GM23338 (cell line): ENCODE measurements around the gene CLPTM1L. TPM values are rescaled to one million over a fixed set of nuclear protein-coding genes. Genes with fewer than 3 reads are reported as not detected.

Experiments used
- ATAC-seq: fragments of 200-7000 bp; cut with Tn5 transposase; 3 replicates; pipeline ENCODE4 v1.9.1; 2020
- DNase-seq: peaks from one replicate; pipeline ENCODE4 v3.0.0-alpha.2; 2015; ENCODE audit warnings: low spot score
- H2AFZ ChIP-seq: fragments of 200-600 bp; sonication (generic); 2 replicates; pipeline ENCODE4 v1.8.0; 2016; ENCODE audit warnings: antibody characterized with exemption, mild to moderate bottlenecking, moderate library complexity
- H3F3A ChIP-seq: fragments of 200-600 bp; sonication (generic); replicated peaks from 2 replicates; pipeline ENCODE4 v1.8.0; 2017; ENCODE audit warnings: antibody characterized with exemption, mixed run types, low read depth
- H3K27ac ChIP-seq: fragments of 200-600 bp; sonication (generic); 2 replicates; pipeline ENCODE4 v1.6.1; 2016; ENCODE audit warnings: low read depth
- H3K27me3 ChIP-seq: fragments of 200-600 bp; sonication (generic); 2 replicates; pipeline ENCODE4 v1.8.0; 2016; ENCODE audit warnings: mild to moderate bottlenecking, mixed run types, moderate library complexity; ENCODE audit not compliant: insufficient read depth
- H3K36me3 ChIP-seq: fragments of 200-600 bp; sonication (generic); 2 replicates; pipeline ENCODE4 v1.8.0; 2016; ENCODE audit warnings: mild to moderate bottlenecking; ENCODE audit not compliant: insufficient read depth
- H3K4me1 ChIP-seq: fragments of 200-600 bp; sonication (generic); 2 replicates; pipeline ENCODE4 v1.8.0; 2016; ENCODE audit warnings: mild to moderate bottlenecking, moderate library complexity; ENCODE audit not compliant: insufficient read depth
- H3K4me2 ChIP-seq: fragments of 200-600 bp; sonication (generic); 2 replicates; pipeline ENCODE4 v1.7.1; 2017; ENCODE audit warnings: mixed run types
- H3K4me3 ChIP-seq: fragments of 200-600 bp; sonication (generic); 2 replicates; pipeline ENCODE4 v1.6.1; 2016; ENCODE audit warnings: mixed run types
- H3K79me2 ChIP-seq: fragments of 200-600 bp; sonication (generic); replicated peaks from 2 replicates; pipeline ENCODE4 v1.8.0; 2017; ENCODE audit warnings: mild to moderate bottlenecking; ENCODE audit not compliant: insufficient read depth
- H3K9me2 ChIP-seq: fragments of 200-600 bp; sonication (generic); 2 replicates; pipeline ENCODE4 v1.8.0; 2017; ENCODE audit not compliant: insufficient read depth
- H4K20me1 ChIP-seq: fragments of 200-600 bp; sonication (generic); replicated peaks from 2 replicates; pipeline ENCODE4 v1.8.0; 2017; ENCODE audit warnings: mild to moderate bottlenecking; ENCODE audit not compliant: insufficient read depth
- H3K27ac Mint-ChIP-seq: 2 replicates; pipeline ENCODE4 v1.8.0; 2020; ENCODE audit warnings: inconsistent platforms, mild to moderate bottlenecking, moderate library complexity, mixed read lengths
- H3K27me3 Mint-ChIP-seq: 3 replicates; pipeline ENCODE4 v1.8.0; 2022; ENCODE audit warnings: low read depth, mild to moderate bottlenecking, moderate library complexity, mixed read lengths, inconsistent platforms; ENCODE audit not compliant: insufficient read depth, poor library complexity
- H3K36me3 Mint-ChIP-seq: 3 replicates; pipeline ENCODE4 v1.8.0; 2021; ENCODE audit warnings: low read depth, mild to moderate bottlenecking, inconsistent platforms, moderate library complexity, mixed read lengths
- H3K4me1 Mint-ChIP-seq: 3 replicates; pipeline ENCODE4 v1.8.0; 2020; ENCODE audit warnings: mild to moderate bottlenecking, inconsistent platforms, mixed read lengths
- H3K4me3 Mint-ChIP-seq: 3 replicates; pipeline ENCODE4 v1.8.0; 2021; ENCODE audit warnings: moderate library complexity, mild to moderate bottlenecking, inconsistent platforms, mixed read lengths
- H3K9me3 Mint-ChIP-seq: 3 replicates; pipeline ENCODE4 v1.8.0; 2020; ENCODE audit warnings: moderate library complexity, mild to moderate bottlenecking, inconsistent platforms, mixed read lengths
- EZH2 ChIP-seq: fragments of 200-600 bp; sonication (generic); IDR thresholded peaks from one replicate; pipeline ENCODE4 v1.8.0; 2017; ENCODE audit warnings: antibody characterized with exemption, mild to moderate bottlenecking, low read depth; ENCODE audit not compliant: unreplicated experiment
- EZH2phosphoT487 ChIP-seq: fragments of 200-600 bp; sonication (generic); IDR thresholded peaks from one replicate; pipeline ENCODE4 v1.8.1; 2018; ENCODE audit warnings: antibody characterized with exemption; ENCODE audit not compliant: unreplicated experiment
- NANOG ChIP-seq: IDR thresholded peaks from 2 replicates; pipeline ENCODE4 v1.6.1; 2016; ENCODE audit warnings: antibody characterized with exemption, borderline replicate concordance
- STAT1 ChIP-seq: IDR thresholded peaks from one replicate; pipeline ENCODE4 v1.6.1; 2016; ENCODE audit warnings: antibody characterized with exemption; ENCODE audit not compliant: unreplicated experiment
- ZNF331 ChIP-seq: fragments of 250-450 bp; sonication (Bioruptor Pico); IDR thresholded peaks from 2 replicates; pipeline ENCODE4 v1.5.0; 2020; ENCODE audit warnings: low read depth, mild to moderate bottlenecking, moderate library complexity
- polyA plus RNA-seq: library from polyadenylated mRNA; unstranded; fragments of >200 nt; fragmentation: Nextera tagmentation; extraction: Ambion mirVana; gene quantifications from 2 replicates; pipeline ENCODE4 v1.2.1, GENCODE V29; 2016
- total RNA-seq: library from RNA; depleted of rRNA; stranded (reverse); fragments of >200 nt; shearing (Covaris generic); gene quantifications from 2 replicates; pipeline ENCODE4 v1.2.3, GENCODE V29; 2014
- TF ChIP-seq, protein P1 (sequence below): fragments of 250-450 bp; sonication (Bioruptor Pico); IDR thresholded peaks from 2 replicates; pipeline ENCODE4 v1.5.0; 2020; ENCODE audit warnings: mild to moderate bottlenecking, moderate library complexity
- TF ChIP-seq, protein P2 (sequence below): IDR thresholded peaks from one replicate; pipeline ENCODE4 v1.6.1; 2018; ENCODE audit warnings: antibody characterized with exemption; ENCODE audit not compliant: unreplicated experiment

Gene CLPTM1L
- total and polyA plus RNA-seq, 2 experiments from 2014 or later = 39.9 to 110 TPM

DNA sequence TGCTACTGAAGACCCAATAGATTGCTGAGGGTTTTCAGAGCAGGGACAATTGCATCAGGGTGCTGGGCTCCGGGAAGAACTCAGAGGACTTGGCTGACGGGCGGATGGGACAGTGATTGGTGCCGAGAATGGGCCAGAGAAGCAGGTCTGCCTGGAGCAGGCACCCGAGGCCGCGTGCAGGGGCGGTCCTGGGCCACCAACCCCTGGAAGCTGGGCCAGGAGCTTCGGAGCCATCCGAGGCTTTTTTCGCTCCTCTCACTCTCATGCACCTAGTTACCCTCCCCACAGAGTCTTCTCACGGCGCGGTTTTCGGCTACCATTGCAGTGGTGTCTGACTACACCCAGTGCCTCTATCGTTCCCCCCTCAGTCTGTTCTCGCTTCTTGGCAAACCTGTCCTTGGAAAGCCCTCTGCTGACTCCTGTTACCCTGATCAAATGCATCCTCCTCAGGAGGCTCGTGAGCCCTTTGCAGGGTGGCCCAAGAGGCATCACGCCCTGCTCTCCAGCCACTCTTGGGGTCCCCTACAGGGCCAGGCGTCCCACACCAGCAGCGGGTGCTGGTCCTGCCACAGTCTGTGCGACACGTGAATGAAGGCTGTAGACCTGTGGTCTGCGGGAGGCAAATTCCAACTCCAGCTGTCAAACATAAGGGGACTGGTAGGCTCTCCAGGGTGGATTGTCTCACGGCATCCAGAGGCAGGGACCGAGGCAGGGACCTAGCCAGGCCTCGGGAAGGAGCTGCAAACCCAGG lies 1.2 kb upstream of the CLPTM1L start:
- Mint-ChIP-seq H3K4me1 (peaks cover 16% of the 10 kb centered on the region), H3K4me3 (peak overlapping the region; percentile 77), H3K27ac (no peak overlapping the region), H3K9me3 (no peaks in the 10 kb centered on the region; the same call in 2 of the 3 replicates), H3K36me3 (peaks cover 30% of the 10 kb centered on the region), H3K27me3 (peaks cover 3% of the 10 kb centered on the region)
- ATAC-seq (no peak), DNase-seq (no peak)
- H4K20me1 ChIP-seq = peaks cover 17% of the 10 kb centered on the region
- no peak overlapping the region for H3K27ac ChIP-seq
- H3K36me3 ChIP-seq = peaks cover 6% of the 10 kb centered on the region; the same call in 1 of the 2 replicates
- no peaks in the 10 kb centered on the region for H3K27me3 ChIP-seq
- TF ChIP-seq NANOG (no peak), EZH2 (no peak), ZNF331 (CRISPR knock-in tag) (no peak), EZH2phosphoT487 (no peak), STAT1 (no peak)
- TF ChIP-seq, protein P1, sequence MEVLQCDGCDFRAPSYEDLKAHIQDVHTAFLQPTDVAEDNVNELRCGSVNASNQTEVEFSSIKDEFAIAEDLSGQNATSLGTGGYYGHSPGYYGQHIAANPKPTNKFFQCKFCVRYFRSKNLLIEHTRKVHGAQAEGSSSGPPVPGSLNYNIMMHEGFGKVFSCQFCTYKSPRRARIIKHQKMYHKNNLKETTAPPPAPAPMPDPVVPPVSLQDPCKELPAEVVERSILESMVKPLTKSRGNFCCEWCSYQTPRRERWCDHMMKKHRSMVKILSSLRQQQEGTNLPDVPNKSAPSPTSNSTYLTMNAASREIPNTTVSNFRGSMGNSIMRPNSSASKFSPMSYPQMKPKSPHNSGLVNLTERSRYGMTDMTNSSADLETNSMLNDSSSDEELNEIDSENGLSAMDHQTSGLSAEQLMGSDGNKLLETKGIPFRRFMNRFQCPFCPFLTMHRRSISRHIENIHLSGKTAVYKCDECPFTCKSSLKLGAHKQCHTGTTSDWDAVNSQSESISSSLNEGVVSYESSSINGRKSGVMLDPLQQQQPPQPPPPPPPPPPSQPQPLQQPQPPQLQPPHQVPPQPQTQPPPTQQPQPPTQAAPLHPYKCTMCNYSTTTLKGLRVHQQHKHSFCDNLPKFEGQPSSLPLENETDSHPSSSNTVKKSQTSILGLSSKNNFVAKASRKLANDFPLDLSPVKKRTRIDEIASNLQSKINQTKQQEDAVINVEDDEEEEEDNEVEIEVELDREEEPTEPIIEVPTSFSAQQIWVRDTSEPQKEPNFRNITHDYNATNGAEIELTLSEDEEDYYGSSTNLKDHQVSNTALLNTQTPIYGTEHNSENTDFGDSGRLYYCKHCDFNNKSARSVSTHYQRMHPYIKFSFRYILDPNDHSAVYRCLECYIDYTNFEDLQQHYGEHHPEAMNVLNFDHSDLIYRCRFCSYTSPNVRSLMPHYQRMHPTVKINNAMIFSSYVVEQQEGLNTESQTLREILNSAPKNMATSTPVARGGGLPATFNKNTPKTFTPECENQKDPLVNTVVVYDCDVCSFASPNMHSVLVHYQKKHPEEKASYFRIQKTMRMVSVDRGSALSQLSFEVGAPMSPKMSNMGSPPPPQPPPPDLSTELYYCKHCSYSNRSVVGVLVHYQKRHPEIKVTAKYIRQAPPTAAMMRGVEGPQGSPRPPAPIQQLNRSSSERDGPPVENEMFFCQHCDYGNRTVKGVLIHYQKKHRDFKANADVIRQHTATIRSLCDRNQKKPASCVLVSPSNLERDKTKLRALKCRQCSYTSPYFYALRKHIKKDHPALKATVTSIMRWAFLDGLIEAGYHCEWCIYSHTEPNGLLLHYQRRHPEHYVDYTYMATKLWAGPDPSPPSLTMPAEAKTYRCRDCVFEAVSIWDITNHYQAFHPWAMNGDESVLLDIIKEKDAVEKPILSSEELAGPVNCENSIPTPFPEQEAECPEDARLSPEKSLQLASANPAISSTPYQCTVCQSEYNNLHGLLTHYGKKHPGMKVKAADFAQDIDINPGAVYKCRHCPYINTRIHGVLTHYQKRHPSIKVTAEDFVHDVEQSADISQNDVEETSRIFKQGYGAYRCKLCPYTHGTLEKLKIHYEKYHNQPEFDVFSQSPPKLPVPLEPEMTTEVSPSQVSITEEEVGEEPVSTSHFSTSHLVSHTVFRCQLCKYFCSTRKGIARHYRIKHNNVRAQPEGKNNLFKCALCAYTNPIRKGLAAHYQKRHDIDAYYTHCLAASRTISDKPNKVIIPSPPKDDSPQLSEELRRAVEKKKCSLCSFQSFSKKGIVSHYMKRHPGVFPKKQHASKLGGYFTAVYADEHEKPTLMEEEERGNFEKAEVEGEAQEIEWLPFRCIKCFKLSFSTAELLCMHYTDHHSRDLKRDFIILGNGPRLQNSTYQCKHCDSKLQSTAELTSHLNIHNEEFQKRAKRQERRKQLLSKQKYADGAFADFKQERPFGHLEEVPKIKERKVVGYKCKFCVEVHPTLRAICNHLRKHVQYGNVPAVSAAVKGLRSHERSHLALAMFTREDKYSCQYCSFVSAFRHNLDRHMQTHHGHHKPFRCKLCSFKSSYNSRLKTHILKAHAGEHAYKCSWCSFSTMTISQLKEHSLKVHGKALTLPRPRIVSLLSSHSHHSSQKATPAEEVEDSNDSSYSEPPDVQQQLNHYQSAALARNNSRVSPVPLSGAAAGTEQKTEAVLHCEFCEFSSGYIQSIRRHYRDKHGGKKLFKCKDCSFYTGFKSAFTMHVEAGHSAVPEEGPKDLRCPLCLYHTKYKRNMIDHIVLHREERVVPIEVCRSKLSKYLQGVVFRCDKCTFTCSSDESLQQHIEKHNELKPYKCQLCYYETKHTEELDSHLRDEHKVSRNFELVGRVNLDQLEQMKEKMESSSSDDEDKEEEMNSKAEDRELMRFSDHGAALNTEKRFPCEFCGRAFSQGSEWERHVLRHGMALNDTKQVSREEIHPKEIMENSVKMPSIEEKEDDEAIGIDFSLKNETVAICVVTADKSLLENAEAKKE (CRISPR knock-in tag) = no peak
- TF ChIP-seq, protein P2, sequence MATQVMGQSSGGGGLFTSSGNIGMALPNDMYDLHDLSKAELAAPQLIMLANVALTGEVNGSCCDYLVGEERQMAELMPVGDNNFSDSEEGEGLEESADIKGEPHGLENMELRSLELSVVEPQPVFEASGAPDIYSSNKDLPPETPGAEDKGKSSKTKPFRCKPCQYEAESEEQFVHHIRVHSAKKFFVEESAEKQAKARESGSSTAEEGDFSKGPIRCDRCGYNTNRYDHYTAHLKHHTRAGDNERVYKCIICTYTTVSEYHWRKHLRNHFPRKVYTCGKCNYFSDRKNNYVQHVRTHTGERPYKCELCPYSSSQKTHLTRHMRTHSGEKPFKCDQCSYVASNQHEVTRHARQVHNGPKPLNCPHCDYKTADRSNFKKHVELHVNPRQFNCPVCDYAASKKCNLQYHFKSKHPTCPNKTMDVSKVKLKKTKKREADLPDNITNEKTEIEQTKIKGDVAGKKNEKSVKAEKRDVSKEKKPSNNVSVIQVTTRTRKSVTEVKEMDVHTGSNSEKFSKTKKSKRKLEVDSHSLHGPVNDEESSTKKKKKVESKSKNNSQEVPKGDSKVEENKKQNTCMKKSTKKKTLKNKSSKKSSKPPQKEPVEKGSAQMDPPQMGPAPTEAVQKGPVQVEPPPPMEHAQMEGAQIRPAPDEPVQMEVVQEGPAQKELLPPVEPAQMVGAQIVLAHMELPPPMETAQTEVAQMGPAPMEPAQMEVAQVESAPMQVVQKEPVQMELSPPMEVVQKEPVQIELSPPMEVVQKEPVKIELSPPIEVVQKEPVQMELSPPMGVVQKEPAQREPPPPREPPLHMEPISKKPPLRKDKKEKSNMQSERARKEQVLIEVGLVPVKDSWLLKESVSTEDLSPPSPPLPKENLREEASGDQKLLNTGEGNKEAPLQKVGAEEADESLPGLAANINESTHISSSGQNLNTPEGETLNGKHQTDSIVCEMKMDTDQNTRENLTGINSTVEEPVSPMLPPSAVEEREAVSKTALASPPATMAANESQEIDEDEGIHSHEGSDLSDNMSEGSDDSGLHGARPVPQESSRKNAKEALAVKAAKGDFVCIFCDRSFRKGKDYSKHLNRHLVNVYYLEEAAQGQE = no peak
- H3F3A ChIP-seq = no peaks in the 10 kb centered on the region
- no peak overlapping the region for H2AFZ ChIP-seq
- H3K4me3 ChIP-seq = peak overlapping the region; percentile 98
- H3K4me2 ChIP-seq = peak overlapping the region; percentile 93
- peaks cover 17% of the 10 kb centered on the region for H3K79me2 ChIP-seq
- no peaks in the 10 kb centered on the region for H3K9me2 ChIP-seq
- H3K4me1 ChIP-seq = peaks cover 11% of the 10 kb centered on the region
